Smooth muscle cell of the brain vasculature (primary cell): Measurements from ENCODE around the gene DHCR24.
"Not testable (repeated sequence)": the region's sequence is repeated elsewhere in the genome, so short reads cannot be mapped to it uniquely, and the experiment has no call there.

Experiments used
- DNase-seq: peaks from one replicate; pipeline ENCODE4 v3.0.0-alpha.2; 2012; ENCODE audit warnings: low read depth, low spot score

The DHCR24 gene, protein sequence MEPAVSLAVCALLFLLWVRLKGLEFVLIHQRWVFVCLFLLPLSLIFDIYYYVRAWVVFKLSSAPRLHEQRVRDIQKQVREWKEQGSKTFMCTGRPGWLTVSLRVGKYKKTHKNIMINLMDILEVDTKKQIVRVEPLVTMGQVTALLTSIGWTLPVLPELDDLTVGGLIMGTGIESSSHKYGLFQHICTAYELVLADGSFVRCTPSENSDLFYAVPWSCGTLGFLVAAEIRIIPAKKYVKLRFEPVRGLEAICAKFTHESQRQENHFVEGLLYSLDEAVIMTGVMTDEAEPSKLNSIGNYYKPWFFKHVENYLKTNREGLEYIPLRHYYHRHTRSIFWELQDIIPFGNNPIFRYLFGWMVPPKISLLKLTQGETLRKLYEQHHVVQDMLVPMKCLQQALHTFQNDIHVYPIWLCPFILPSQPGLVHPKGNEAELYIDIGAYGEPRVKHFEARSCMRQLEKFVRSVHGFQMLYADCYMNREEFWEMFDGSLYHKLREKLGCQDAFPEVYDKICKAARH

GRCh38 chr1:54886724-54887664, at the start of gene DHCR24:
Gene DHCR24, minus strand, starts transcription at chr1:54887195. Its CDS starts 76 bp downstream, at chr1:54887119.
- DNase-seq = no peak

GRCh38 chr1:54936791-54937190, 49.8 kb upstream of the DHCR24 start:
- DNase-seq = no peak

GRCh38 chr1:54934869-54935268, 47.9 kb upstream of the DHCR24 start:
- DNase-seq = peak; percentile 47

DNA sequence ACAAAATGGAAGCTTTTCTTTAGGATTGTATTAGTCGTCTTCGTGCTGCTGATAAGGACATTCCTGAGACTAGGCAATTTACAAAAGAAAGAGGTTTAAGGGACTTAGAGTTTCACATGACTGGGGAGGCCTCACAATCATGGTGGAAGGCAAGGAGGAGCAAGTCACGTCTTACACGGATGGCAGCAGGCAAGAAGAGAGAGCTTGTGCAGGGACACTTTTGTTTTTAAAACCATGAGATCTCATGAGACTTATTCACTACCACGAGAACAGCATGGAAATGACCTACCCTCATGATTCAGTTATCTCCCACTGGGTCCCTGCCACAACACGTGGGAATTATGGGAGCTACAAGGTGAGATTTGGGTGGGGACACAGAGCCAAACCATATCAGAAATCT, 47.1 kb upstream of the DHCR24 start:
- not testable (repeated sequence) for DNase-seq

GRCh38 chr1:54931275-54931840, 44.4 kb upstream of the DHCR24 start:
- DNase-seq = no peak

- no peak for DNase-seq
Measured at GRCh38 chr1:54929700-54930099, 42.7 kb upstream of the DHCR24 start.

GRCh38 chr1:54928327-54928726, 41.3 kb upstream of the DHCR24 start:
- no peak for DNase-seq

- peak; percentile 40 for DNase-seq
Measured at GRCh38 chr1:54927472-54928240, 40.7 kb upstream of the DHCR24 start.

DNA sequence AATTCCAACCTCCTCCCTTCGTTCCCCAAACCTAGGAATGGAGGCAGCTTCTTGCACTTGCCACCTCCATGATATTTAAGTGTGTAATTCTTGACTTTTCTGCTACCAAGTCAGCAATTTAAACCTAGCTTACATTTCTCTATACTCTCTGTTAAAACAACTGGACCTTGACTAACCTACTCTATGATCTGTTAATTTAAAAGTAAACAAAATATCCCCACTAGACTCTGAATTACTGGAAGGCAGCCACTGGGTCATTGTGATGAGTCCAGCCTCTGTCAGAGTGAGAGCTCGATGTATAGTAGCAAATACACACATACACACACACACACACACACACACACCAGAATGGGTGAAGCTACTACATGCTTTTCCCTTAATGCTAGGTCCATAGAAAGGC, 40.0 kb upstream of the DHCR24 start:
- DNase-seq = no peak

GRCh38 chr1:54922921-54923421, 36.0 kb upstream of the DHCR24 start:
- DNase-seq = no peak

DNA sequence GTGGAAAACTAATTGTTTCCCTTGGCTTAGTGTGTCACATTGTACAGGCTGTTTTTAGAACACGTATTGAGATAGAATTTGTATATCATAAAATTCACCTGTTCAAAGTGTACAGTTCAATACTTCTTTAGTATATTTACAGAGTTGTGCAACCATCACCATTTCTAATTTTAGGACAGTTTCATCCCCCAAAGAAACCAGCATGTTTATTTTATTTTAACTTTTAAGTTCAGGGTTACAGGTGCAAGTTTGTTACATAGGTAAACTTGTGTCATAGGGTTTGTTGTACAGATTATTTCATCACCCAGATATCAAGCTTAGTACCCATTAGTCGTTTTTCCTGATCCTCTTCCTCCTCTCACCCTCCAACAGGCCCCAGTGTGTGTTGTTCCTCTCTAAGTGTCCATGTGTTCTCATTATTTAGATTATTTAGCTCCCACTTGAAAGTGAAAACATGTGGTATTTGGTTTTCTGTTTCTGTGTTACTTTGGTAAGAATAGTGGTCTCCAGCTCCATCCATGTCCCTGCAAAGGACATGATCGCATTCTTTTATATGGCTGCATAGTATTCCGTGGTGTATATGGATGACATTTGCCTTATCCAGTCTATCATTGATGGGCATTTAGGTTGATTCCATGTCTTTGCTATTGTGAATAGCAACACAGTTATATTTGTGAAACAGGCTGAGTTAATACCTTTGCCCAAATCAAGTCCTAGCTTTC, 35.2 kb upstream of the DHCR24 start:
- DNase-seq = no peak

GRCh38 chr1:54919367-54920359, 32.7 kb upstream of the DHCR24 start:
- no peak for DNase-seq

DNA sequence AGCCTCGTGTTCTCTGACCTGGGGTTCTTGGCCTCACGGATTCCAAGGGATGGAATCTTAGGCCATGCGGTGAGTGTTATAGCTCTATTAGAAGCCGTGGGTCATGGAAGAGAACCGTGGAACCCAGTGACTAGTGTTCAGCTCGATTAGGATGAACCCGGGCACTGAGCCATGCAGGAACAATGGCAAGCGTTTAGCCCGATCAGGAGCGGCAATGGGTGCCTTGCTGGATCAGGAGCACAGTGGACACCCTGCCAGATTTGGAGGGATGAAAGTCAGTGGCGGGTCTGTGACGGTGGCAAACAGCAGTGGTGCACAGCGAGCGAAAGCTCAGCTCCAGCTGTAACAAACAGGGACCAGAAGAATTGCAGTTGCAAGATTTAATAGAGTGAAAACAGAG, 24.1 kb upstream of the DHCR24 start:
- DNase-seq = not testable (repeated sequence)

DNA sequence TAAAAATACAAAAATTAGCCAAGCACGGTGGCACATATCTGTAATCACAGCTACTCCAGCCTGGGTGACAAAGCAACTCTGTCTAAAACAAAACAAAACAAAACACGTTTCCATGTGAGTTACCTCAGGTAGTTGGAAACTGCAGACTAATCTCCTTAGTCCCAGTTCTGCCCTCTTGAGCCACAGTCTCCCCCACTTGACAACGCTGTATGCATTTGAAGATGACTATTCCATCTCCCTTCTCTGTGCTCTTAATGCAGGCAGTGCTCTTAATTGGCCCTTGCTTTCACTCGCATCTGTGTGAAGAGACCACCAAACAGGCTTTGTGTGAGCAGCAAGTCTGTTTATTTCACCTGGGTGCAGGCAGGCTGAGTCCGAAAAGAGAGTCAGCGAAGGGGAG, 19.6 kb upstream of the DHCR24 start:
- no peak for DNase-seq

DNA sequence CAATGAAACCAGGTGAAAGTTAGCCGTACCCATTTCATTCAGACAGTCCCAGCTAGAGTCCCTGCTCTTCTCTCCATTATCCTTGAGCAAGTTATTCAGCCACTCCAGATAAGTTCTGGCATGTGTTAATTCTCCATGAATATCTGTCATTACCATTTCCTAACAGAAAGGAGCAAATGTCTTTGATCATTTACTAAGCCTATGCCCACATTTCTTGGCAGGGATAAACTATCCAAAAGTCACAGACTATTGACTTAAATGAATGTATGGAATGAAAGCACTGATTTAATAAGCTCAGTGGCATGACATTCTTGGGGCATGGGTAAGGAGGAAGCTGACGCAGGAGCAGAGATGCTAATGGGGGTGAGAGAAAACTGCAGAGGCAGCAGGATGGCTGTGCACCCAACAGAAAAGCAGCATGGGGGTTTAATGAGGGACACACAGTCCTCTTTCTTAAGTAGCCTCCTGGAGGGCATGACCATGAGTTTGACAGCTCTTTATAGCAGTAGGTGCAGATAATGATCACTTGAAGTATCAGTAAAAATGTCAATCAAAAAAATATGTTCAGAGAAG, 17.6 kb upstream of the DHCR24 start:
- DNase-seq = no peak

GRCh38 chr1:54894271-54894670, 7.3 kb upstream of the DHCR24 start:
- DNase-seq = no peak

DNA sequence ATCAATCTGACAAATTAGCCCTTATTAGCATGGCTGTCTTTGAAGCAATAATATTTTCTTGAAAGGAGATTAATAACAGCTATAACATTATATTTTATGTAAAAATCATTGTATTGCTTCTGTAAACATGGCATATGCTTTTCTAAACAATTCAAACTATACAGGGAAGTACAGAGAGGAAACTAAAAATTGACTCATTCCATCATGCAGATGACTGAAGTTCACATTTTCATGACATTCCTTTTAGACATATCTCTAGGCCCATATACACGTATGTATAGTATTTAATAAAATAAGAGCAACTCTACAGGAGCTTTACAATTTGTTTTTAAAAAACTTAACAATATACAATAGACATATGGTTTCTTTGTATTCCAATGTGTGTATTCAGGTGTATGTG, 5.6 kb upstream of the DHCR24 start:
- no peak for DNase-seq

DNA sequence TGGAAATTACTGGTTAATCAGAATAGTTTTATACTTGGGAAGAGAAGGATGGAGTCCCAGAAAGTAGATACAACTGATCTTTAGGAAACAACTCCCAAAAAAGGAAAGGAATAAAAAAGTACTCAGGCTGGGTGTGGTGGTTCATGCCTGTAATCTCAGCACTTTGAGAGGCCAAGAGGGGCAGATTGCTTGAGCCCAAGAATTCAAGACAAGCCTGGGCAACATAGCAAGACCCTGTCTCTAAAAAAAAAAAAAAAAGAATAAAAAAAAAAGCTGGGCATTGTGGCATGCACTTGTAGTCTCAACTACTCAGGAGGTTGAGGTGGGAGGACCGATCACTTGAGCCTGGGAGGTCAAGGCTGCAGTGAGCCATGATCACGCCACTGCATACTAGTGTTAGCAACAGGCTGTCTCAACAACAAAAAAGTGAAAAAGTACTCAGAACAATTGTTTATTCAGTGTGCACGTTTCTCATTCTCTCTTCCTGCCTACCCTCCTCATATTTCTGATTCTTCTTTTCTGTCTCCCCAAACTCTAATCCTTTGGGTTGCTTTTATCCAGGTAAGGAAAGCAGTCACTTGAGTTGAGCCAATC, 2.2 kb upstream of the DHCR24 start:
- DNase-seq = no peak
